Left renal cortex interstitium (tissue), 4 donors: ENCODE results near the gene MEGF9. TPM values are rescaled to one million over a fixed set of nuclear protein-coding genes. Genes with fewer than 3 reads are reported as not detected.

ENCODE experiments used
- DNase-seq, 4 donors: peaks; one replicate each; pipeline ENCODE4 v3.0.0-alpha.2; 2013; ENCODE audit warnings: low read depth in 4 of 4, low spot score in 2 of 4, missing footprints in 1 of 4
- polyA plus RNA-seq, 4 donors: library from polyadenylated mRNA; unstranded; fragments of 120-200 nt; gene quantifications; one replicate each; pipeline ENCODE4 v1.2.1, GENCODE V29; 2013; ENCODE audit not compliant: insufficient read length in 4 of 4

Gene MEGF9
- polyA plus RNA-seq, 4 donors: 16.3 to 20.9 (median 17.8) TPM

GRCh38 chr9:120628207-120628924 is 85.9 kb downstream of the MEGF9 start:
- DNase-seq: no peak

DNA sequence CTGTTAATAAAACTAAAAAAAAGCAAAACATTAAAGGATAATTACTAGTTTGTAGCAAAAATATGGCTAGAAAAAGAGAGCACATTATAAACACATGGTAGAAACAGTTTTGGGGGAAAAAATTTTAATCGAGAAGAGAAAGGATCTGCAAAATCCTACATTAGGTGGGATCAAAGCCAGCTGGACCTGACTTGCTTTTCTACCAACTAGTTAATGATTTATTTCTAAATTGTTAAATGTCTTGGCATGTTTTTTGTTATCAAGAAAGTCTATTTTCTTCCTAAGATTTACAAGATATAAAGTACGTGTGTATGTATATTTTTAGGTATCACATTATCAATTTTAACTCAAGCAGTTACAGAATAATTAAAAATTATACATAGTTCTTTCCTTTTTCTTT is 87.2 kb downstream of the MEGF9 start:
- DNase-seq: no peak

DNA sequence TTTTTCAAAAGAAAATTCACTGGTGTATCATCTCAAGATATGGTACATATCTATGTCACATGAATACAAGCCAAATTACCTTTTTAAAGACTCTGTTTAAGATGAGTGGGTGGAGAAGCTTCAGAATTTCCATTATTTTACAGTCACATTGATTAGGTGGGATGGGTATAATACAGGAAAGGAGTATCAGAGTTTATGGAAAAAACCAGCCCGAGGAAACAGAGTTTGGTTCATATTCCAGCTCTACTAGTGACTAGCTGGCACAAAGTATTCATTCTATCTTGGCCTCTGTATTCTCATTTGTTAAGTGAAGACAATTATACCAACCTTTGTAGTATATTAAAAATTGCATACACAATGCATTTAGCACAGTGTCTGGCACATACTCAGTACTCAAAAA is 87.8 kb downstream of the MEGF9 start:
- DNase-seq: no peak

GRCh38 chr9:120625222-120625621 is 89.0 kb downstream of the MEGF9 start:
- DNase-seq: no peak

DNA sequence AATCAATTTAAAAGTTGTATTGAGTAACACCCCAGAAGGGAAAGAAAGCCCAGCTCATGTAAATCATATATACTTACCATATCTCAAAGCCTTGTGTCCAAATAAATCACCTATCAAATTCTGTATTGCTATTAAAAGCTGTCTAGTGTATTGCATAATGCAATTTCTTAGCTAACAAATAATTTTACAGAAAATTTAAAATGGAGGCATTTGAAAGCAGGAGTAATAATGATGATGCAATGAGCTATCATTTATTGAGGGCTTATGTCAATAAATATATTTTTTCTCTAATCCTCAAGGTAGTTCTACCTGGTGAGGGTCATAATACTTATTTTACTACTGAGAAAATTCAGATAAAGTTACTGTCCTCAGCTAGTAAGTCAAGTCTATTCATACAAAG is 91.5 kb downstream of the MEGF9 start:
- no peak for DNase-seq

DNA sequence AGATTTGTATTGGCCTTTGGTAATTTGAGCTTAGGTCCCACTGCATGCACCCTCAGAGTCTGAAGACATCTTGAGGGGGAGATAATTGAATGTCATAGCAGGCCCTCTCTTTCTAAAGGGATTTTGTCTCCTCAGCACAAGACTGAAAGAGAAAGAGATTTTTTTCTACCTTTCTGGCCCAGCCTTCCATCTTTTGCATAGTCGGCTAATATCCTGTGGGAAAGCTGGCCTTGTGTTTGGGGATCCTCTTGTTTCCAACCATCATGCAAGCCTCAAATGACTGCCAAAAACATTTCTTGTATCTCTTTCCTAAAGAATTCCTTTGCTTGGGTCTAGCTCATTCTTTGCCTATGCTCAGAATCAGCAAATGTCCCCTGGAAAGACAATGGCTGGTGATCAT is 92.3 kb downstream of the MEGF9 start:
- DNase-seq: no peak

- DNase-seq: peak; percentile 20 to 55 (median 49)
Measured at GRCh38 chr9:120619751-120620655, 94.3 kb downstream of the MEGF9 start.

GRCh38 chr9:120616966-120617935 is 97.0 kb downstream of the MEGF9 start:
- DNase-seq: no peak

DNA sequence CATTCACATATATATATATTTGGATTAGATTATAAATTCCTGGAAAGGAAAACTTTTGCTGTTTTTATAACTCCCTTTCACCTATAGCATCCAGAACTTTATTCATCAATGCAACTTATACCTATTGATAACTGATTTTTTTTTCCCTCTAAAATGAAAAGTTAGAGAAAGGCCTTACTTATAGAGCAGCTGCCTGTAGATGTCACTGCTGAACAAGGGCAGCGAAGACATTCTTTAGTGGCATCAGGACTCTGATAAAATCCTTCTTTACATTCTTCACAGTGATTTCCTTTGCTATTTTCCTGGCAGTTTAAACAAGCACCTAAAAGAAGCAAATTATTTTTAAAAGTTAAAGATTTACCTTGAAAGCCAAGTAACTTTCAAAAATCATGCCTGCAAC is 102.1 kb downstream of the MEGF9 start:
- DNase-seq: no peak

DNA sequence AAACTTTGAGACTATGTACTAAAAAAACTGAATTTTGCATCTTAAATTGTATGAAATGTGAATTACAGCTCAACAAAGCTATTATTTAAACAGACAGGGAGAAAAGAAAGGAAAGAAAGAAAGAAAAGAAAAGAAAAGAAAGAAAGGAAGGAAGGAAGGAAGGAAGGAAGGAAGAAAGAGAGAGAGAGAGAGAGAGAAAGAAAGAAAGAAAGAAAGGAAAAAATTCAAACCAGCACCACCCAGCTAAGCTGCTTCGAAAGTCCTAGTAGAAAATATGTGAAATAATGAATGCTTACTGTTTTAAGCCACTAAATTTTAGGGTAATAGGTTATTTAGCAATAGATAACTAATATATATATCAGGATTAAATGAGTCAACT is 102.6 kb downstream of the MEGF9 start:
- no peak for DNase-seq

GRCh38 chr9:120610975-120611689 is 103.1 kb downstream of the MEGF9 start:
- DNase-seq: no peak

GRCh38 chr9:120609636-120610035 is 104.6 kb downstream of the MEGF9 start:
- DNase-seq: no peak

- no peak for DNase-seq
Measured at GRCh38 chr9:120608421-120608820, 105.8 kb downstream of the MEGF9 start.

- no peak for DNase-seq
Measured at GRCh38 chr9:120603591-120603990, 110.7 kb downstream of the MEGF9 start.

- DNase-seq: no peak
Measured at GRCh38 chr9:120603010-120603409, 111.3 kb downstream of the MEGF9 start.

GRCh38 chr9:120593955-120594277 is 120.4 kb downstream of the MEGF9 start:
- no peak for DNase-seq

DNA sequence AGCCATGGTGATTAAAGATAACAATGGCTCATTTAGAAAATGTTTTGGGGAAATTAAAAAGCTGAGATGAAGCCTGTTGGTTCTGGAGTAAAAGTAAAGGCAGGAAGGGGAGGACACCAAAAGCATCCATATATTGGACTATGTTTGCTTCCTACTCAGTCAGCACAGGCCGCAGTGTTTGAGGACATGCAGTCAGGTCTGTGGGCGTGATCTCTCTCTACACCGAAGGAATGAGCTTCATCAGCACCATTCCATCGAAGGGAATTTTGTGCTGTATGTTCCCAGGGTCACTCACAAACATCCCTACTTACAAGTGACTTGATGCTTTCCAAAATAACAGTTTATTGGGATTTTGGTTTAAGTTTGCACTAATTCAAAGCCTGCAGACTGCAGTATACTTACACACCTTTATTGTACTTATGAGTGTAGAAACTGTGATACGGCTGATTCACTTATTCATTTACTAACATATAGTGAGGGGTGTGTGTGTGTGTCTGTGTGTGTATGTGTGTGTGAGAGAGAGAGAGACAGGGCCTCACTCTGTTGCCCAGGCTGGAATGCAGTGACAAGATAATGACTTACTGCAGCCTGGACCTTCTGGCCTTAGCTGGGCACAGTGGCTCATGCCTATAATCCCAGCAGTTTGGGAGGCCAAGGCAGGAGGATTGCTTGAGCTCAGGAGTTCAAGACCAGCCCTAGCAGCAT is 120.9 kb downstream of the MEGF9 start:
- DNase-seq: no peak

DNA sequence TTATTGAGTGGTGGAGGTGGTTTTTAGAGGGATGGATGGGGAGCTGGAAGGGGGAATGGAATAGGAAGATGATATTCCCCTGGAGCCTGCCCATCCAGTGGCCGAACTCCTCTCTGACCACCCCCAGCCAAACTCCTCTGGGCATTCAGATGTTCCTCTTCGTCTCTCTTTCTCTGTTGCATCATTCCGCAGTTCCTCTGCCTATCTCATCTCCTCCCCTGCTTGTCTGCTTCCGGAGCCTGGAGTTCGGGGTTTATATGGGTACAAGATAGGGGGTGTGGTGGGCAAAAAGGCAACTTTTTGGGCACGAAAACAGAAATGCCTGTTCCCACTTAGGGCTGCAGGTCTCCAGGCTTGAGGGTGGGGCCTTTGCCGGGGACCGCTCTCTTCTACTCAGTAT is 122.1 kb downstream of the MEGF9 start:
- no peak for DNase-seq

DNA sequence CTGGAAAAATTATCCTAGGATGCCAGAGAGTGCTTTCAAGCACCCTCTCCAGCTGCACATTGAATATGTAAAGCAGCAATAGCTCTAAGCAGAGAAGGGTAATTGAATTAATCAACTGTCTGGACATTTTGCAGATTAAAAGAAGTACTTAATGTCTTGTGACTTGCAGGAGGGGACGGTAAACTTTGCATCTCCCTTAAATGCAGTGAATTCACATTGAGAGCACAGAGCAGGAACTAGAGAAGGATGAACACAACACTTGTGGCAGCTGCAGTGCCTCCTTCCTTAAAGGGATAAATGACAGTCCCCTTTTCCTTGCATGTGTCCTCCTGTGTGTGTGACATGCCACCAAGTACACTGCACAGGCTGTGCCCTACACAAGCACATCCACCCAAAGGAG is 126.9 kb downstream of the MEGF9 start:
- DNase-seq: no peak

- DNase-seq: peak in 1 of 4 donors; percentile 6
Measured at GRCh38 chr9:120583958-120584369, 130.3 kb downstream of the MEGF9 start.
